CD8-positive, alpha-beta memory T cell (primary cell): ENCODE results near the gene IFNL3. TPM values are rescaled to one million over a fixed set of nuclear protein-coding genes. Genes with fewer than 3 reads are reported as not detected.
A peak's percentile ranks its signal among the peaks of the same experiment; 100 is the strongest.
"Not testable (repeated sequence)": the region's sequence is repeated elsewhere in the genome, so short reads cannot be mapped to it uniquely, and the experiment has no call there.

Experiments used
- CTCF ChIA-PET: fragments of 350-600 bp; sonication (Branson Sonifier 250); formaldehyde crosslinking; loops from one replicate; lab custom pipeline; 2021; ENCODE audit warnings: antibody characterized with exemption; lab: Charles Lee
- POLR2A ChIA-PET: fragments of 350-600 bp; sonication (Branson Sonifier 250); formaldehyde crosslinking; loops from one replicate; lab custom pipeline; 2021; ENCODE audit warnings: antibody characterized with exemption; lab: Charles Lee
- DNase-seq, 5 donors: peaks; one replicate each; pipeline versions ENCODE4 v3.0.0 to v3.0.0-alpha.2; 2020 to 2022; ENCODE audit warnings: mixed read lengths in 1 of 5
- H3K27ac ChIP-seq: one replicate; pipeline ENCODE4 v1.7.0; 2013; ENCODE audit warnings: low read depth, mild to moderate bottlenecking, low read length, moderate library complexity
- H3K27me3 ChIP-seq: 2 replicates; pipeline ENCODE4 v1.7.0; 2013; ENCODE audit warnings: low read length, mild to moderate bottlenecking; ENCODE audit not compliant: insufficient read depth, poor library complexity, severe bottlenecking
- H3K36me3 ChIP-seq: 2 replicates; pipeline ENCODE4 v1.7.0; 2013; ENCODE audit warnings: mild to moderate bottlenecking, low read length, moderate library complexity; ENCODE audit not compliant: insufficient read depth
- H3K4me1 ChIP-seq: 2 replicates; pipeline ENCODE4 v1.7.0; 2013; ENCODE audit warnings: mild to moderate bottlenecking, low read length, moderate library complexity; ENCODE audit not compliant: insufficient read depth
- H3K4me3 ChIP-seq: 2 replicates; pipeline ENCODE4 v1.7.0; 2013; ENCODE audit warnings: mild to moderate bottlenecking, low read length
- H3K9me3 ChIP-seq: 2 replicates; pipeline ENCODE4 v1.7.0; 2013; ENCODE audit warnings: mild to moderate bottlenecking, low read length
- H3K27ac Mint-ChIP-seq, 8 donors: one replicate each; pipeline ENCODE4 v1.8.0; 2020 to 2021; ENCODE audit warnings: mixed read lengths in 8 of 8, mild to moderate bottlenecking in 6 of 8, inconsistent platforms in 3 of 8, moderate library complexity in 3 of 8
- H3K27me3 Mint-ChIP-seq, 2 donors: one replicate each; pipeline ENCODE4 v1.8.0; 2020 to 2021; ENCODE audit warnings: mixed read lengths in 2 of 2, mild to moderate bottlenecking in 1 of 2, moderate library complexity in 1 of 2
- H3K36me3 Mint-ChIP-seq, 3 donors: one replicate each; pipeline ENCODE4 v1.8.0; 2020 to 2021; ENCODE audit warnings: mixed read lengths in 3 of 3, inconsistent platforms in 1 of 3, mild to moderate bottlenecking in 1 of 3
- H3K4me1 Mint-ChIP-seq, 3 donors: one replicate each; pipeline ENCODE4 v1.8.0; 2020 to 2021; ENCODE audit warnings: mixed read lengths in 3 of 3, inconsistent platforms in 1 of 3, mild to moderate bottlenecking in 1 of 3
- H3K4me3 Mint-ChIP-seq, 7 donors: one replicate each; pipeline ENCODE4 v1.8.0; 2020 to 2021; ENCODE audit warnings: mixed read lengths in 7 of 7, mild to moderate bottlenecking in 6 of 7, moderate library complexity in 4 of 7, inconsistent platforms in 2 of 7
- H3K9me3 Mint-ChIP-seq, 5 donors: one replicate each; pipeline ENCODE4 v1.8.0; 2020 to 2022; ENCODE audit warnings: mixed read lengths in 5 of 5, mild to moderate bottlenecking in 3 of 5, moderate library complexity in 2 of 5, inconsistent platforms in 1 of 5
- polyA plus RNA-seq: library from polyadenylated mRNA; unstranded; fragments of 300-500 nt; fragmentation: Illumina TruSeq; gene quantifications from one replicate; pipeline ENCODE4 v1.2.3, GENCODE V29; 2021
- total RNA-seq, 2 experiments: library from RNA; stranded (reverse); gene quantifications; one replicate each; pipeline ENCODE4 v1.2.3, GENCODE V29; 2021

IFNL3 gene
- total and polyA plus RNA-seq, 3 experiments from 2014 or later = not detected

DNA sequence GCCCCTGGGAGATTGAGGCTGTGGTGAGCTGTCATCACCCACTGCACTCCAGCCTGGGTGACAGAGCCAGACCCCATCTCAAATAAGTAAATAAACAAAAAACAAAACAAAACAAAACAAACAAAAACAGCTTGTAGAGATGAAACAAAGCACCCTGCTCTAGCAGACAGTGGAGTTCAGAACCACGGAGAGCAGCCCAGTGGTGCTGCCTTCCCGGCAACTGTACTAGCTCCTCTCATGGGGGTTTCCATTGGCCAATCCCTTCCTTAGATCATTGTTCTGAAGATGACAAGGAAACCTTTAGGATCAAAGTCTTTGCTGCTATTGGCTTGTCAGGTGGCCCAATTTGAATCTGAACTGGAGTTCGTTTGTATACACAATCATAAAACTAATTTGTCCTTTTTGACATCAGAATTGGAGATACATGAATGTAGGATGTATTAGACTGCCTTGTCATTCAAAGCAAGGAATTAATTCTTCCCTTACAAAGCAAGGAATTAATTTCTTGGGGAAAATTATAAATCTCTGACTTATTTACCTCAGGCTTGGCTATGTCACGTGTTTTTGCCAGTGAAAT, 21.0 kb downstream of the IFNL3 start:
- POLR2A ChIA-PET = interaction anchor here (0.5 kb wide), 1 partner anchor 232 kb away, joined by 3 read pairs; no protein-coding TSS in a partner anchor
- Mint-ChIP-seq H3K27ac (no peak overlapping the region), H3K4me3 (no peak overlapping the region), H3K36me3 (no peaks in the 10 kb centered on the region), H3K4me1 (peaks cover 0 to 4% (median 0%) of the 10 kb centered on the region in 3 donors), H3K9me3 (no peaks in the 10 kb centered on the region), H3K27me3 (peaks cover 27 to 48% of the 10 kb centered on the region in 2 donors)
- no peak for DNase-seq
- Histone ChIP-seq H3K4me1 (no peaks in the 10 kb centered on the region), H3K27me3 (peaks cover 5% of the 10 kb centered on the region), H3K27ac (no peak overlapping the region), H3K36me3 (no peaks in the 10 kb centered on the region), H3K4me3 (no peak overlapping the region), H3K9me3 (no peaks in the 10 kb centered on the region)
- CTCF ChIA-PET = interaction anchor here (0.6 kb wide), 1 partner anchor 104 kb away, joined by 3 read pairs; no protein-coding TSS in a partner anchor

DNA sequence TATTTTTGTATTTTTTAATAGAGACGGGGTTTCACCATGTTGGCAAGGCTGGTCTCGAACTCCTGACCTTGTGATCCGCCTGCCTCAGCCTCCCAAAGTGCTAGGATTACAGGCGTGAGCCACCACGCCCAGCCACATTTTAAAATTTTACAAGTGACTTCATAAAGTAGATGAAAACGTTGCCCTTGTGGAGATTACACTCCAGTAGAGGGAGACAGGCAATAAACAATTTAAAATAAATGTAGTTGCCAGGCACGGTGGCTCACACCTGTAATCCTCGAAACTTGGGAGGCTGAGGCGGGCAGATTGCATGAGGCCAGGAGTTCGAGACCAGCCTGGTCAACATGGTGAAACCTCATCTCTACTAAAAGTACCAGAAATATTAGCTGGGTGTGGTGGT, 25.7 kb downstream of the IFNL3 start:
- H3K9me3 ChIP-seq, H3K27ac Mint-ChIP-seq, H3K4me1 ChIP-seq, H3K27ac ChIP-seq, H3K4me1 Mint-ChIP-seq, H3K27me3 ChIP-seq, CTCF ChIA-PET, DNase-seq, H3K4me3 ChIP-seq, POLR2A ChIA-PET, H3K36me3 ChIP-seq, H3K4me3 Mint-ChIP-seq, H3K9me3 Mint-ChIP-seq, H3K36me3 Mint-ChIP-seq: not testable (repeated sequence)
- peaks cover 26 to 35% of the 10 kb centered on the region in 2 donors for H3K27me3 Mint-ChIP-seq

DNA sequence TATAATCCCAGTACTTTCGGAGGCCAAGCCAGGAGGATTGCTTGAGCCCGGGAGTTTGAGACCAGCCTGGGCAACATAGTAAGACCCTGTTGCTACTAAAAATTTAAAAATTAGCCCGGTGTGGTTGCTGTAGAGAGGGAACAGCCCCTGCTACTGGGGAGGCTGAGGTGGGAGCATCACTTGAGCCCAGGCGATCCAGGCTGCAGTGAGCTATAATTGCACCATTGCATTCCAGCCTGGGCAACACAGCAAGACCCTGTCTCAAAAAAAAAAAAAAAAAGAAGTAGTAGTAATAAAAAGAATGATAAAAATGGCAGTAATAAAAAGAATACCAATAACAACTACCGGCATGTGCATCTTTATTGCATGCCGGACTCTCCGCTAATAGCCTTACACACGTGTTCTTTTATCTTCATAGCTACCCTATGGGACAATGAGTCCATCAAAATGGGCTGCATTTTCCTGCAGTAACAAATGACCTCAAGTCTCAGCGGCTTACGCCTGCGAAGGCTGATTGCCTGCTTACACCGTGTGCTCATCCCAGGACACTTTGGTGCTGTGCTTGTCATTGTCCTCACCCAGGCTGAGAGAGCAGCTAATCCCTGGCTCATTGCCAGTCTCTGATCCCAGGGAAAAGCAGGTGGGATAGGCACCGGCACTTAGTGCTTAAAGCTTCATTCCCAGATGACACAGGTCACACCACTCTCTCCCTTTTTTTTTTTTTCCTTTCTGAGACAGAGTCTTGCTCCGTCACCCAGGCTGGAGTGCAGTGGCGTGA, 26.4 kb downstream of the IFNL3 start:
- Histone ChIP-seq H3K9me3 (no peaks in the 10 kb centered on the region), H3K27ac (no peak overlapping the region), H3K27me3 (peaks cover under 1% of the 10 kb centered on the region), H3K4me3 (no peak overlapping the region), H3K4me1 (no peaks in the 10 kb centered on the region), H3K36me3 (no peaks in the 10 kb centered on the region)
- H3K27ac Mint-ChIP-seq = no peak overlapping the region
- peaks cover 20 to 31% of the 10 kb centered on the region in 2 donors for H3K27me3 Mint-ChIP-seq
- H3K4me1 Mint-ChIP-seq = no peaks in the 10 kb centered on the region
- no peak overlapping the region for H3K4me3 Mint-ChIP-seq
- DNase-seq = no peak
- CTCF ChIA-PET = no interaction called here
- H3K9me3 Mint-ChIP-seq = no peaks in the 10 kb centered on the region
- POLR2A ChIA-PET = no interaction called here
- peaks cover 0 to 4% (median 0%) of the 10 kb centered on the region in 3 donors for H3K36me3 Mint-ChIP-seq

DNA sequence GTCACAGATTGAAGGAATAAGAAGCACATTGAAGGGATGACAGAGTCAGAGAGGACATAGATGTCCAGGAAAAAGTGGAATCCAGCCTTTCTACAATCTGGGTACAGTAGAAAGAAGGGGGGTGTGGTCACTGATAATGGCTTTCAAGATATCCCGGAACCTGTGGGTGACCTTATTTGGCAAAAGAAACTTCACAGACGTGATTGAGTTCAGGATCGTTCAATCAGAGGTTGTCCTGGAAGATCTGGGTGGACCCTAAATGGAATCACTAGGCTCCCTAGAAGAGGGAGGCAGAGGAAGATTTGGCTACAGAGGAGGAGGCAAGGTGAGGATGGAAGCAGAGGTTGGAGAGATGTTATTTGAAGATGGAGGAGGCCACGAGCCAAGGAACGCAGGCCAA, 27.7 kb downstream of the IFNL3 start:
- no peaks in the 10 kb centered on the region for H3K36me3 ChIP-seq
- no peak overlapping the region for H3K27ac ChIP-seq
- no peaks in the 10 kb centered on the region for H3K4me1 ChIP-seq
- peaks cover 0 to 4% (median 0%) of the 10 kb centered on the region in 3 donors for H3K36me3 Mint-ChIP-seq
- H3K9me3 ChIP-seq = no peaks in the 10 kb centered on the region
- H3K4me1 Mint-ChIP-seq = no peaks in the 10 kb centered on the region
- H3K27me3 ChIP-seq = no peaks in the 10 kb centered on the region
- H3K27me3 Mint-ChIP-seq = peaks cover 15 to 26% of the 10 kb centered on the region in 2 donors
- H3K27ac Mint-ChIP-seq = no peak overlapping the region
- H3K4me3 Mint-ChIP-seq = no peak overlapping the region
- H3K4me3 ChIP-seq = no peak overlapping the region
- CTCF ChIA-PET = no interaction called here
- no peak for DNase-seq
- no peaks in the 10 kb centered on the region for H3K9me3 Mint-ChIP-seq
- POLR2A ChIA-PET = no interaction called here

DNA sequence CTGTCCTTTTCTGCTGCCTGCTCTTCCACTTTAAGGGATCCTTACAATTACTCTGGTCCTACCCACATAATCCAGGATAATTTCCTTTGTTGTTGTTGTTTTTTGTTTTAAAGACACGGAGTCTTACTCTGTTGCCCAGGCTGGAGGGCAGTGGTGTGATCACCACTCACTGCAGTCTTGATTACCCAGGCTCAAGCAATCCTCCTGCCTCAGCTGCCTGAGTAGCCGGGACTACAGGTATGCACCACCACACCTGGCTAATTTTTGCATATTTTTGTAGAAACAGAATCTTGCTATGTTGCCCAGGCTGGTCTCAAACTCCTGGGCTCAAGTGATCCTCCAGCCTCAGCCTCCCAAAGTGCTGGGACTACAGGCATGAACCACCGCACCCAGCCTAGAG, 29.5 kb downstream of the IFNL3 start:
- H3K9me3 Mint-ChIP-seq, H3K4me3 Mint-ChIP-seq, H3K27ac ChIP-seq, H3K27me3 ChIP-seq, H3K4me3 ChIP-seq, DNase-seq, H3K9me3 ChIP-seq, H3K36me3 ChIP-seq, H3K36me3 Mint-ChIP-seq, H3K27ac Mint-ChIP-seq, POLR2A ChIA-PET, H3K4me1 ChIP-seq, H3K4me1 Mint-ChIP-seq: not testable (repeated sequence)
- CTCF ChIA-PET = interaction anchor here (1.9 kb wide), 1 partner anchor 12 kb away, joined by 4 read pairs; no protein-coding TSS in a partner anchor
- peaks cover 9 to 16% of the 10 kb centered on the region in 2 donors for H3K27me3 Mint-ChIP-seq

DNA sequence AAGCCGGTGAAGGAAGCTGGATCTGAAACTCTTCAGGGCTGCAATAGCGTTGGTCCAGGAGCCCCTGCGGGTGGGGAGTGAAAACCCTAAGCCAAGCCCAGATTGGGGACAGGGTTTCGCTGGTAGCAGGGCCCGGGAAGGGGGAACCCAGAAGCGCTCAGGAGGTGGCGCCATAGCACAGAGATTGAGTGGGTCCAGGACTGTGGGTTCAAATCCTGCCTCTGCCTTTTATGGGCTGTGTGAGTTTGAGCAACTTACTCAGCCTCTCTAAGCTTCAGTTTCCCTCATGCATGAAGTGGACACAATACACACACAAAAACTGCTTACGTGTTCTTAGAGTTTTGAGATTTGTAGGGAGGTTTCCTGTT, 32.4 kb downstream of the IFNL3 start:
- H3K36me3 Mint-ChIP-seq = peaks cover 0 to 4% (median 0%) of the 10 kb centered on the region in 3 donors
- H3K9me3 Mint-ChIP-seq = no peaks in the 10 kb centered on the region
- ChIA-PET POLR2A (interaction anchor here (0.8 kb wide), 1 partner anchor 223 kb away, joined by 4 read pairs; the partner anchor contains the start of gene RPS16), CTCF (interaction anchor here (1.0 to 2.2 kb wide), 2 partner anchors 113 to 115 kb away, joined by 3 to 6 read pairs; no protein-coding TSS in a partner anchor)
- H3K9me3 ChIP-seq = no peaks in the 10 kb centered on the region
- no peak overlapping the region for H3K4me3 Mint-ChIP-seq
- H3K36me3 ChIP-seq = no peaks in the 10 kb centered on the region
- no peaks in the 10 kb centered on the region for H3K4me1 ChIP-seq
- no peak overlapping the region for H3K27ac Mint-ChIP-seq
- H3K27ac ChIP-seq = no peak overlapping the region
- no peaks in the 10 kb centered on the region for H3K4me1 Mint-ChIP-seq
- H3K4me3 ChIP-seq = no peak overlapping the region
- no peaks in the 10 kb centered on the region for H3K27me3 ChIP-seq
- peak; percentile 32 to 74 (median 51) for DNase-seq
- H3K27me3 Mint-ChIP-seq = peaks cover 9 to 11% of the 10 kb centered on the region in 2 donors

DNA sequence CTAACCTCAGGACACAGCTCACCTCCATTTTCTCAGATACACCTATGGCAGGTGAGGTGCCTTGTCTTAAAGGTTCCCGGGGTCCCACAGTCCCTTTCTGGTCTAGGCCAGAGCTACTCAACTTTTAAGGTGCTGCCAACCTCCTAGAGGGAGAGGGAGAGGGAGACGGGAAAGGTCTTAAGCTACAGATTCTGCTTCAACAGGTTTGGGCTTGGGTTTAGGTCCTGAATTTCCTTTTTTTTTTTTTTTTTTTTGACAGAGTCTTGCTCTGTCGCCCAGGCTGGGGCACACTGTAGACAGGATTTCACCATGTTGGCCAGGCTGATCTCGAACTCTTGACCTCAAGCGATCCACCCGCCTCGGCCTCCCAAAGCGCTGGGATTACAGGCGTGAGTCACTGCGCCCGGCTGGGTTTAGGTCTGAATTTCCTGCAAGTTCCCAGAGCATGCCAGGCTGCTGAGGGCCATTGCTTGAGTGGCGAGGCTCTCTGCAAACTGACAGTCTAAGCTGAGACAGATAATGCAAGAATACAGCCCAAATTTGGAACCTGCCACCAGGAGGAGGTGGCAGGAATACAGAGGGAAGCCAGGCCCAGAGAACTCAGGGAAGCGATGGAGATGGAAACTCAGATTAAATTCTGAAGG, 33.0 kb downstream of the IFNL3 start:
- peaks cover 6% of the 10 kb centered on the region in 2 donors for H3K27me3 Mint-ChIP-seq
- no peaks in the 10 kb centered on the region for H3K9me3 Mint-ChIP-seq
- no peak overlapping the region for H3K27ac Mint-ChIP-seq

DNA sequence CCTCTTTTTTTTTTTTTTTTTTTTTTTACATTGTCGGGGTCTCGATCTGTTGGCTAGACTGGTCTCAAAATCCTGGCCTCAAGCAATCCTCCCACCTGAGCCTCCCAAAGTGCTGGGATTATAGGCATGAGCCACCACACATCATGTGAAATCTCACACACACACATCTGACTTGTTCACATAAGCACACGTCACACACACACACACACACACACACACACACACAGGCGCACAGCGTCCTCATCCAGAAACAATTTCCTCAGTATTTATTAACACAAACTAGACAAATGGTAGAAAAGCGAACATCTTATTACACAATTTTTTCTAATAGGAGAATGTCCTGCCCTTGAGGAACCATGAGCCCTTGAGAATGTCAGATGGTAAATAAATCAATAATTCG, 35.6 kb downstream of the IFNL3 start:
- H3K36me3 Mint-ChIP-seq = no peaks in the 10 kb centered on the region
- H3K4me3 Mint-ChIP-seq = no peak overlapping the region
- peaks cover 9 to 14% of the 10 kb centered on the region in 2 donors for H3K27me3 Mint-ChIP-seq
- Histone ChIP-seq H3K4me3 (no peak overlapping the region), H3K4me1 (no peaks in the 10 kb centered on the region), H3K27ac (no peak overlapping the region), H3K27me3 (no peaks in the 10 kb centered on the region), H3K9me3 (no peaks in the 10 kb centered on the region), H3K36me3 (no peaks in the 10 kb centered on the region)
- no peak overlapping the region for H3K27ac Mint-ChIP-seq
- ChIA-PET POLR2A (no interaction called here), CTCF (no interaction called here)
- no peaks in the 10 kb centered on the region for H3K4me1 Mint-ChIP-seq
- no peak for DNase-seq
- no peaks in the 10 kb centered on the region for H3K9me3 Mint-ChIP-seq

More for the DNA sequence above, 33.0 kb downstream of the IFNL3 start:
- Histone ChIP-seq H3K36me3 (no peaks in the 10 kb centered on the region), H3K27ac (no peak overlapping the region), H3K4me3 (no peak overlapping the region), H3K27me3 (no peaks in the 10 kb centered on the region), H3K4me1 (no peaks in the 10 kb centered on the region), H3K9me3 (no peaks in the 10 kb centered on the region)
- ChIA-PET POLR2A (interaction anchor here (0.8 kb wide), 1 partner anchor 224 kb away, joined by 4 read pairs; the partner anchor contains the start of gene RPS16), CTCF (interaction anchor here (0.5 to 2.2 kb wide), 2 partner anchors 116 to 1384 kb away, joined by 3 to 6 read pairs; no protein-coding TSS in a partner anchor)
- no peak for DNase-seq
- no peaks in the 10 kb centered on the region for H3K4me1 Mint-ChIP-seq
- H3K36me3 Mint-ChIP-seq = peaks cover 0 to 4% (median 0%) of the 10 kb centered on the region in 3 donors
- no peak overlapping the region for H3K4me3 Mint-ChIP-seq
